ENCODE measurements around the gene FUT7. TPM values are rescaled to one million over a fixed set of nuclear protein-coding genes. Genes with fewer than 3 reads are reported as not detected.
A peak's percentile ranks its signal among the peaks of the same experiment; 100 is the strongest.

Gene FUT7
- total and polyA plus RNA-seq, 9 of the 15 experiments (the other 6 are each of a cell fraction or from before 2014, with no cell fraction given), result not detected

- TF ChIP-seq ZMIZ1 (IDR thresholded peaks at IDR 0.05; ENCODE audit: low read depth in 2 of 2, low read length in 2 of 2) (no peak), KHSRP (IDR thresholded peaks at IDR 0.05) (no peak), FOXJ2 (tag; IDR thresholded peaks at IDR 0.05) (no peak), PHF21A (IDR thresholded peaks at IDR 0.05; ENCODE audit: borderline replicate concordance, low read depth) (peak; percentile 98), SMAD3 (CRISPR knock-in tag; conservative IDR thresholded peaks at IDR 0.05) (no peak), TBP (optimal IDR thresholded peaks at IDR 0.05; ENCODE audit: low read depth, low read length) (peak; percentile 77), KLF16 (IDR thresholded peaks at IDR 0.05) (peak; percentile 57), ATF3 (IDR thresholded peaks at IDR 0.05) (no peak), ATF3 (CRISPR knock-in tag; conservative IDR thresholded peaks at IDR 0.05) (no peak), ZNF384 (IDR thresholded peaks at IDR 0.05; ENCODE audit: low read depth, low read length) (peak; percentile 99)
- TF ChIP-seq, protein P1, sequence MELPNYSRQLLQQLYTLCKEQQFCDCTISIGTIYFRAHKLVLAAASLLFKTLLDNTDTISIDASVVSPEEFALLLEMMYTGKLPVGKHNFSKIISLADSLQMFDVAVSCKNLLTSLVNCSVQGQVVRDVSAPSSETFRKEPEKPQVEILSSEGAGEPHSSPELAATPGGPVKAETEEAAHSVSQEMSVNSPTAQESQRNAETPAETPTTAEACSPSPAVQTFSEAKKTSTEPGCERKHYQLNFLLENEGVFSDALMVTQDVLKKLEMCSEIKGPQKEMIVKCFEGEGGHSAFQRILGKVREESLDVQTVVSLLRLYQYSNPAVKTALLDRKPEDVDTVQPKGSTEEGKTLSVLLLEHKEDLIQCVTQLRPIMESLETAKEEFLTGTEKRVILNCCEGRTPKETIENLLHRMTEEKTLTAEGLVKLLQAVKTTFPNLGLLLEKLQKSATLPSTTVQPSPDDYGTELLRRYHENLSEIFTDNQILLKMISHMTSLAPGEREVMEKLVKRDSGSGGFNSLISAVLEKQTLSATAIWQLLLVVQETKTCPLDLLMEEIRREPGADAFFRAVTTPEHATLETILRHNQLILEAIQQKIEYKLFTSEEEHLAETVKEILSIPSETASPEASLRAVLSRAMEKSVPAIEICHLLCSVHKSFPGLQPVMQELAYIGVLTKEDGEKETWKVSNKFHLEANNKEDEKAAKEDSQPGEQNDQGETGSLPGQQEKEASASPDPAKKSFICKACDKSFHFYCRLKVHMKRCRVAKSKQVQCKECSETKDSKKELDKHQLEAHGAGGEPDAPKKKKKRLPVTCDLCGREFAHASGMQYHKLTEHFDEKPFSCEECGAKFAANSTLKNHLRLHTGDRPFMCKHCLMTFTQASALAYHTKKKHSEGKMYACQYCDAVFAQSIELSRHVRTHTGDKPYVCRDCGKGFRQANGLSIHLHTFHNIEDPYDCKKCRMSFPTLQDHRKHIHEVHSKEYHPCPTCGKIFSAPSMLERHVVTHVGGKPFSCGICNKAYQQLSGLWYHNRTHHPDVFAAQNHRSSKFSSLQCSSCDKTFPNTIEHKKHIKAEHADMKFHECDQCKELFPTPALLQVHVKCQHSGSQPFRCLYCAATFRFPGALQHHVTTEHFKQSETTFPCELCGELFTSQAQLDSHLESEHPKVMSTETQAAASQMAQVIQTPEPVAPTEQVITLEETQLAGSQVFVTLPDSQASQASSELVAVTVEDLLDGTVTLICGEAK (IDR thresholded peaks at IDR 0.05), result peak; percentile 35; the same call in 1 of the 2 replicates
- TF ChIP-seq, protein P1 (CRISPR knock-in tag; IDR thresholded peaks at IDR 0.05), result no peak
- TF ChIP-seq, protein P2, sequence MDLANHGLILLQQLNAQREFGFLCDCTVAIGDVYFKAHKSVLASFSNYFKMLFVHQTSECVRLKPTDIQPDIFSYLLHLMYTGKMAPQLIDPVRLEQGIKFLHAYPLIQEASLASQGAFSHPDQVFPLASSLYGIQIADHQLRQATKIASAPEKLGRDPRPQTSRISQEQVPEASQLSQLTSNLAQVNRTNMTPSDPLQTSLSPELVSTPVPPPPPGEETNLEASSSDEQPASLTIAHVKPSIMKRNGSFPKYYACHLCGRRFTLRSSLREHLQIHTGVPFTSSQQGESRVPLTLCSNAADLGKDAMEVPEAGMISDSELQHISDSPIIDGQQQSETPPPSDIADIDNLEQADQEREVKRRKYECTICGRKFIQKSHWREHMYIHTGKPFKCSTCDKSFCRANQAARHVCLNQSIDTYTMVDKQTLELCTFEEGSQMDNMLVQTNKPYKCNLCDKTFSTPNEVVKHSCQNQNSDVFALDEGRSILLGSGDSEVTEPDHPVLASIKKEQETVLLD (IDR thresholded peaks at IDR 0.05), result peak; percentile 49; the same call in 1 of the 2 replicates
These were observed 38.5 kb upstream of the FUT7 start, which contains the start of gene SAPCD2 (continued) for GRCh38 chr9:137070201-137070905.
